Heart left ventricle (tissue), 16 donors: ENCODE results near the gene ISM1. TPM values are rescaled to one million over a fixed set of nuclear protein-coding genes. Genes with fewer than 3 reads are reported as not detected.

Source experiments
- ATAC-seq, 4 donors: fragments of 200-7000 bp; cut with Tn5 transposase; one replicate each; pipeline ENCODE4 v1.9.1; 2020 to 2022; ENCODE audit warnings: moderate library complexity in 4 of 4, mild to moderate bottlenecking in 3 of 4, moderate number of reproducible peaks in 1 of 4
- DNase-seq, 5 donors: peaks; one replicate each; pipeline ENCODE4 v3.0.0-alpha.2; 2020
- H3K27ac ChIP-seq, 12 donors: fragments of 200-600 bp; sonication (generic) in 4 of 12; one replicate each; pipeline versions ENCODE4 v1.5.0 to v1.8.0; 2016 to 2022; ENCODE audit warnings: mild to moderate bottlenecking in 2 of 12
- H3K27me3 ChIP-seq, 9 donors: fragments of 200-600 bp; sonication (generic) in 2 of 9; one replicate each; pipeline versions ENCODE4 v1.5.1 to v1.8.0; 2016 to 2022; ENCODE audit warnings: mild to moderate bottlenecking in 3 of 9
- H3K36me3 ChIP-seq, 9 donors: fragments of 200-600 bp; sonication (generic) in 2 of 9; one replicate each; pipeline versions ENCODE4 v1.5.0 to v1.8.0; 2018 to 2022; ENCODE audit warnings: mild to moderate bottlenecking in 2 of 9
- H3K4me1 ChIP-seq, 12 donors: fragments of 200-600 bp; sonication (generic) in 4 of 12; one replicate each; pipeline versions ENCODE4 v1.5.0 to v1.8.0; 2016 to 2022; ENCODE audit warnings: mild to moderate bottlenecking in 3 of 12
- H3K4me3 ChIP-seq, 12 donors: fragments of 200-600 bp; sonication (generic) in 4 of 12; one replicate each; pipeline versions ENCODE4 v1.5.0 to v1.8.0; 2017 to 2022; ENCODE audit warnings: mild to moderate bottlenecking in 9 of 12, moderate library complexity in 4 of 12
- H3K9me3 ChIP-seq, 12 donors: fragments of 200-600 bp; sonication (generic) in 4 of 12; one replicate each; pipeline versions ENCODE4 v1.5.0 to v1.8.0; 2016 to 2022; ENCODE audit warnings: mild to moderate bottlenecking in 1 of 12
- POLR2A ChIP-seq, 2 donors: fragments of 450-650 bp; IDR thresholded peaks; one replicate each; pipeline ENCODE4 v1.6.1; 2017; ENCODE audit warnings: antibody characterized with exemption in 2 of 2, mild to moderate bottlenecking in 2 of 2, moderate library complexity in 2 of 2
- WGBS, 4 donors: extraction: QIAGEN DNeasy Blood & Tissue Kit in 2 of 4; methylation state at CpG; one replicate each; pipeline versions ENCODE4 v1.1.5 to v1.1.7; 2013 to 2018; 5-methylcytosine and 5-hydroxymethylcytosine counted together
- intact Hi-C, 10 donors: fragments of 100-400 bp; cut with DNase I; formaldehyde crosslinking; loops; one replicate each; pipeline versions ENCODE4 v1.11.1 to v1.14.2; 2022
- polyA plus RNA-seq, 2 donors: library from polyadenylated mRNA; stranded (reverse); fragments of 200-250 nt; gene quantifications; one replicate each; pipeline ENCODE4 v1.2.3, GENCODE V29; 2013
- total RNA-seq, 9 donors: library from RNA; depleted of rRNA in 2 of 9; stranded (reverse); fragments of >200 nt in 2 of 9; fragmentation: NEBNext Ultra II Directional in 3 of 9; extraction: Animal tissue kit (Norgen Biotek cat#: 25700) in 3 of 9; gene quantifications; one replicate each; pipeline versions ENCODE4 v1.1.0 to v1.2.4, GENCODE V29; 2016 to 2023
- TF ChIP-seq, protein P1 (sequence below), 12 donors: fragments of 200-600 bp; sonication (generic) in 4 of 12; IDR thresholded peaks; one replicate each; pipeline versions ENCODE4 v1.5.0 to v1.8.0; 2018 to 2022; ENCODE audit warnings: antibody characterized with exemption in 12 of 12, mild to moderate bottlenecking in 5 of 12
- donor health status: ischemic (EF 13 %, LVEDD 7.1; RV severe dilation, severe dysfunction).
- donor health status: healthy with polysubstance abuse.
- donor health status: DM: no; HTN: yes; CAD: no.
- donor health status: DM: no; HTN: no; CAD: no.
- donor health status: ischemic (EF 25% LVEDD 6.9; RV normal size, moderate dysfunction).
- donor health status: ischemic (EF 25% LVEDD 5.7; RV mildly dilated, moderate dysfunction).
- donor health status: healthy.
- donor health status: DM: yes; HTN: yes; CAD: no.
- donor health status: ischemic (EF 35%, LVEDD 5.7; RV mildly dilated, moderate dysfunction).
- donor health status: nonischemic (EF 11% LVEDD 7.7; RV severe dilation, severe dysfunction).
- donor health status: DM: yes; HTN: yes; CAD: no.
- donor health status: PGD.
- donor health status: ischemic (EF 29% LVEDD 5.4; RV normal size, mild dysfunction).
- donor health status: nonischemic (EF 23%, LVEDD 6.1; RV moderate dilation, normal function).

The ISM1 gene
- total and polyA plus RNA-seq, 11 donors: 0.46 to 2.9 (median 1.4) TPM

DNA sequence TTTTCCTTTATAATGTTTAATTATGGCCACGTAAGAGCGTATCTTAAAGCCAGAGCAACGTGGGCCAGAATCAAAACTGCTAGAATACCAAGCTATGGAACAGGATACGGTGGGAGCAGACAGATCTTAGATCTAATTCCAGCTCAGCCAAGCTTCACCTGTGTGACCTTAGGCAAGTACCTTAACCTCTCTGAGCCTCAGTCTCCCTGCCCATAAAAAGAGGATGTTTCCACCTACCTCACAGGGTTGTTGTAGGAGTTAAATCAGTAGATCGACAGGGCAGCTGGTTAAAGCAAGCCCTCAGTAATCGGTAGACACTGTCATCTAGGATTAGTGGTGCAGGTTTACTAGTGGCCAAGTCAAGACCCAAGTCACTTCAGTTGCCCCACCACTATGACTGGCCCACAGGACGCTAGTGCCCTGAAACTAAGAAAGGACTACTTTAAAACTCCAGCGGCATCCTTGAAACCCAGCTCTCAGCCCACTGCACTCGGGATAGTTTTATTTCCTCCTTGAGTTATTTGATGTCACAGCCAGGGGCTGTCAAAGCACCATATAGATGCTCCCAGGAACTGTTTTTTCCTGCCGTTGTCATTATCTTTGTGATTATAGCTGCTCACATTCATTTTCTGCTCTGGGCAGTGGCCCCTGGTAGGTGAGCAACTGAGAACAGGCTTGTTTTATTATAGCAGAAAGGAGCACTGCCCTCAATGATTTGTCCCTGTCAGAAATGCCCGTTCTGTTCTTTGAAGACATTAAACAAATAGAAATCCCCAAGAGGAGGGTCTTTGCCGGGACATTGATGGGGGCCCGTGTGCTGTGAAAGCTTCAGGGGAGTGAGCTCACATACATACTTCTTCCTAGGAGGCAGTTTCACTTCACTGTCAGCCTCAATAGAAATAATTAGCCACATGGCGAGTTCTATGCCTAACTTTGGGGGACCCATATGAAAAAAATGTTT is 63.1 kb downstream of the ISM1 start:
- intact Hi-C loops: no loop called here
- Histone ChIP-seq H3K4me3 (no peak overlapping the region), H3K4me1 (no peaks in the 10 kb centered on the region), H3K27me3 (peaks cover 0 to 3% (median 0%) of the 10 kb centered on the region in 9 donors), H3K9me3 (peaks cover 0 to 5% (median 0%) of the 10 kb centered on the region in 12 donors), H3K36me3 (peaks cover 0 to 3% (median 0%) of the 10 kb centered on the region in 9 donors), H3K27ac (no peak overlapping the region)
- ATAC-seq (no peak), DNase-seq (no peak)
- WGBS, 4 donors: 80 to 85% (median 83%) methylated on average over 14 of the region's 14 CpGs
- no peak for TF ChIP-seq POLR2A (IDR thresholded peaks at IDR 0.05)
- TF ChIP-seq, protein P1, sequence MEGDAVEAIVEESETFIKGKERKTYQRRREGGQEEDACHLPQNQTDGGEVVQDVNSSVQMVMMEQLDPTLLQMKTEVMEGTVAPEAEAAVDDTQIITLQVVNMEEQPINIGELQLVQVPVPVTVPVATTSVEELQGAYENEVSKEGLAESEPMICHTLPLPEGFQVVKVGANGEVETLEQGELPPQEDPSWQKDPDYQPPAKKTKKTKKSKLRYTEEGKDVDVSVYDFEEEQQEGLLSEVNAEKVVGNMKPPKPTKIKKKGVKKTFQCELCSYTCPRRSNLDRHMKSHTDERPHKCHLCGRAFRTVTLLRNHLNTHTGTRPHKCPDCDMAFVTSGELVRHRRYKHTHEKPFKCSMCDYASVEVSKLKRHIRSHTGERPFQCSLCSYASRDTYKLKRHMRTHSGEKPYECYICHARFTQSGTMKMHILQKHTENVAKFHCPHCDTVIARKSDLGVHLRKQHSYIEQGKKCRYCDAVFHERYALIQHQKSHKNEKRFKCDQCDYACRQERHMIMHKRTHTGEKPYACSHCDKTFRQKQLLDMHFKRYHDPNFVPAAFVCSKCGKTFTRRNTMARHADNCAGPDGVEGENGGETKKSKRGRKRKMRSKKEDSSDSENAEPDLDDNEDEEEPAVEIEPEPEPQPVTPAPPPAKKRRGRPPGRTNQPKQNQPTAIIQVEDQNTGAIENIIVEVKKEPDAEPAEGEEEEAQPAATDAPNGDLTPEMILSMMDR (IDR thresholded peaks at IDR 0.05): no peak

DNA sequence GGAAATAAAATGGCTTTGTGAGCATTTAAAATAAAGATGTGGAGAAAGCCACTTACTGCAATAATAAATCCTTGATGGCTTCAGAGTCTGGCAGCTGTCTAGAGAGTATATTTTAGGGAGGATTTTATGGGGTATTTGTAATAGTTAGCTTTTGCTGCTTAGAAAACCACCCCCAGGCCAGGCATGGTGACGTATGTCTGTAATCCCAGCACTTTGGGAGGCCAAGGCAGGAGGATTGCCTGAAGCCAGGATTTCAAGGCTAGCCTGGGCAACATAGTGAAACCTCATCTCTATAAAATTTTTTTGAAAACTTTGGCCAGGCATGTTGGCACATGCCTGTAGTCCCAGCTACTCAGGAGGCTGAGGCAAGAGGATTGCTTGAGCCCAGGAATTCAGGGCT is 63.8 kb downstream of the ISM1 start:
- no peak overlapping the region for H3K27ac ChIP-seq
- no peak overlapping the region for H3K4me3 ChIP-seq
- H3K27me3 ChIP-seq: peaks cover 0 to 3% (median 0%) of the 10 kb centered on the region in 9 donors
- TF ChIP-seq, protein P1 (IDR thresholded peaks at IDR 0.05): no peak
- TF ChIP-seq POLR2A (IDR thresholded peaks at IDR 0.05): no peak
- no peaks in the 10 kb centered on the region for H3K4me1 ChIP-seq
- DNase-seq: no peak
- peaks cover 0 to 5% (median 0%) of the 10 kb centered on the region in 12 donors for H3K9me3 ChIP-seq
- peaks cover 0 to 3% (median 0%) of the 10 kb centered on the region in 9 donors for H3K36me3 ChIP-seq
- 47 to 96% (median 88%) methylated on average over 1 of the region's 1 CpG for WGBS, 4 donors
- intact Hi-C loops: no loop called here
- no peak for ATAC-seq

DNA sequence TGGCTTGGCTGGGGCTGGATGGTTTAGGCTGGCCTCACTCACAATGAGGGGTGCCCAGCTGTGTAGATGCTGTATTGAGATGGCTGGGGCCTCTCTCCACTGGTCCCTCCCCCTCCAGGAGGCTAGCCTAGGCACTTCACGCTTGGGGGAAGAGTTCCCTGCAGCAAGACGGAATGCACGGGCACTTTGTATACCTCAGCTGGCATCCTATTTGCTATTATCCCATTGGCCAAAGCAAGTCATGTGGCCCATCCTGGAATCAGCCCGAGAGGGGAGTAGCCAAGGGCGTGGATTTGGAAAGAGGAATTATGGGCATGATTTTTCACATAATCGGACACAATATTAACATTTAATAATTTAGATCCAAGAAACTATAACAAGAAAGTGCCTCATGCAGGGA is 64.3 kb downstream of the ISM1 start:
- TF ChIP-seq POLR2A (IDR thresholded peaks at IDR 0.05): no peak
- TF ChIP-seq, protein P1 (IDR thresholded peaks at IDR 0.05): no peak
- no peaks in the 10 kb centered on the region for H3K4me1 ChIP-seq
- ATAC-seq (no peak), DNase-seq (no peak)
- 79 to 92% (median 87%) methylated on average over 6 of the region's 6 CpGs for WGBS, 4 donors
- H3K4me3 ChIP-seq: no peak overlapping the region
- intact Hi-C loops: no loop called here
- H3K27me3 ChIP-seq: peaks cover 0 to 3% (median 0%) of the 10 kb centered on the region in 9 donors
- H3K36me3 ChIP-seq: peaks cover 0 to 3% (median 0%) of the 10 kb centered on the region in 9 donors
- peaks cover 0 to 2% (median 0%) of the 10 kb centered on the region in 12 donors for H3K9me3 ChIP-seq
- H3K27ac ChIP-seq: no peak overlapping the region

DNA sequence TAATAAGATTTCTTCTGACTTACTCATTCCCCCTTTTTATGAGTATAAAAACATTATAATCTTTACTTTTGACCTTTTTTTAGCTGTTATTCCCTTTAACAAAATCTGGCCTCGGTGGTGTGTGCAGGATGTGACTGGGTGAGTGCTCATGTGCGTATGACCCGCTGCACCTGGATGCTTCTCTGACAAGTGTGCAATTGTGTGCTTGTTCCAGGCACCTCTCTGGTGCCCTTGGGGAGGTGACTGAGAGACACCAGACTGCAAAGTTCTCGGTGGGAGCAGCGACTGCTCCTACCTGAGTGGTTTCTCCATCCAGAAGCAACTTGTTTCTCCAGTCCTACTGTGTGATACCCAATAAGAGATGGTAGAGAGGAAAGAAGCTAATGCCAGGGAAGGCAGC is 65.0 kb downstream of the ISM1 start:
- H3K27ac ChIP-seq: no peak overlapping the region
- H3K9me3 ChIP-seq: no peaks in the 10 kb centered on the region
- peaks cover 0 to 3% (median 0%) of the 10 kb centered on the region in 9 donors for H3K36me3 ChIP-seq
- H3K4me3 ChIP-seq: no peak overlapping the region
- H3K4me1 ChIP-seq: no peaks in the 10 kb centered on the region
- ATAC-seq: no peak
- no peak for TF ChIP-seq POLR2A (IDR thresholded peaks at IDR 0.05)
- TF ChIP-seq, protein P1 (IDR thresholded peaks at IDR 0.05): no peak
- WGBS, 4 donors: 91 to 94% (median 92%) methylated on average over 5 of the region's 5 CpGs
- H3K27me3 ChIP-seq: peaks cover 0 to 3% (median 0%) of the 10 kb centered on the region in 9 donors
- DNase-seq: no peak
- intact Hi-C loops: no loop called here
